K562 (cell line): ENCODE data around the gene DCLK1. TPM values are rescaled to one million over a fixed set of nuclear protein-coding genes. Genes with fewer than 3 reads are reported as not detected.

ENCODE experiments used
- HNRNPUL1 ChIP-seq: fragments of 200-400 bp; formaldehyde crosslinking; IDR thresholded peaks from 2 replicates; pipeline ENCODE4 v1.6.1; 2017; ENCODE audit warnings: low read length
- TCF15 ChIP-seq: fragments of 250-450 bp; sonication (Bioruptor Pico); IDR thresholded peaks from 2 replicates; pipeline ENCODE4 v1.8.0; 2022; ENCODE audit warnings: moderate library complexity, mild to moderate bottlenecking, inconsistent platforms
- ZBTB49 ChIP-seq: sonication (generic); formaldehyde crosslinking; IDR thresholded peaks from 2 replicates; pipeline ENCODE4 v1.8.0; 2022; ENCODE audit warnings: missing genetic modification reagents, mild to moderate bottlenecking, borderline replicate concordance
- ZNF655 ChIP-seq: fragments of 250-450 bp; sonication (Bioruptor Pico); IDR thresholded peaks from 2 replicates; pipeline ENCODE4 v1.5.0; 2021
- polyA plus RNA-seq, 8 experiments: library from polyadenylated mRNA; depleted of rRNA in 4 of 8; stranded (reverse) in 5 of 8; unstranded in 3 of 8; fragments of >200 nt; fragmentation: Nextera tagmentation in 2 of 8; fragmentation: Illumina TruSeq in 1 of 8; extraction: Ambion mirVana in 2 of 8; extraction: Trizol in 1 of 8; gene quantifications; 2 replicates each; pipeline versions ENCODE4 v1.2.1 to v1.2.3, GENCODE V29; 2011 to 2014; ENCODE audit warnings: inconsistent platforms in 1 of 8, missing spikeins in 1 of 8
- total RNA-seq, 7 experiments: library from RNA; depleted of rRNA in 6 of 7; stranded (reverse); fragments of >200 nt in 6 of 7; fragmentation: Illumina TruSeq in 2 of 7; extraction: Trizol in 2 of 7; gene quantifications; 2 replicates each; pipeline versions ENCODE4 v1.2.1 to v1.2.3, GENCODE V29; 2011 to 2021; ENCODE audit warnings: low replicate concordance in 1 of 7
- TF ChIP-seq, protein P1 (sequence below): fragments of 450-650 bp; IDR thresholded peaks from 2 replicates; pipeline ENCODE4 v1.7.0; 2016; ENCODE audit warnings: borderline replicate concordance

DCLK1 gene
- total and polyA plus RNA-seq, 9 of the 15 experiments (the other 6 are each of a cell fraction or from before 2014, with no cell fraction given): 0.07 TPM; not detected in 8

- TF ChIP-seq ZBTB49 (CRISPR knock-in tag) (no peak), HNRNPUL1 (no peak), ZNF655 (no peak), TCF15 (CRISPR knock-in tag) (no peak)
- TF ChIP-seq, protein P1, sequence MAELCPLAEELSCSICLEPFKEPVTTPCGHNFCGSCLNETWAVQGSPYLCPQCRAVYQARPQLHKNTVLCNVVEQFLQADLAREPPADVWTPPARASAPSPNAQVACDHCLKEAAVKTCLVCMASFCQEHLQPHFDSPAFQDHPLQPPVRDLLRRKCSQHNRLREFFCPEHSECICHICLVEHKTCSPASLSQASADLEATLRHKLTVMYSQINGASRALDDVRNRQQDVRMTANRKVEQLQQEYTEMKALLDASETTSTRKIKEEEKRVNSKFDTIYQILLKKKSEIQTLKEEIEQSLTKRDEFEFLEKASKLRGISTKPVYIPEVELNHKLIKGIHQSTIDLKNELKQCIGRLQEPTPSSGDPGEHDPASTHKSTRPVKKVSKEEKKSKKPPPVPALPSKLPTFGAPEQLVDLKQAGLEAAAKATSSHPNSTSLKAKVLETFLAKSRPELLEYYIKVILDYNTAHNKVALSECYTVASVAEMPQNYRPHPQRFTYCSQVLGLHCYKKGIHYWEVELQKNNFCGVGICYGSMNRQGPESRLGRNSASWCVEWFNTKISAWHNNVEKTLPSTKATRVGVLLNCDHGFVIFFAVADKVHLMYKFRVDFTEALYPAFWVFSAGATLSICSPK: no peak
- TF ChIP-seq, all 486 proteins: peak for 0
Observed at GRCh38 chr13:36126491-36126890, 4.7 kb downstream of the DCLK1 start (continued).
